ENCODE measurements around the gene TPRN.
A peak's percentile ranks its signal among the peaks of the same experiment; 100 is the strongest.
"Not testable (repeated sequence)": the region's sequence is repeated elsewhere in the genome, so short reads cannot be mapped to it uniquely, and the experiment has no call there.

The TPRN gene

DNA sequence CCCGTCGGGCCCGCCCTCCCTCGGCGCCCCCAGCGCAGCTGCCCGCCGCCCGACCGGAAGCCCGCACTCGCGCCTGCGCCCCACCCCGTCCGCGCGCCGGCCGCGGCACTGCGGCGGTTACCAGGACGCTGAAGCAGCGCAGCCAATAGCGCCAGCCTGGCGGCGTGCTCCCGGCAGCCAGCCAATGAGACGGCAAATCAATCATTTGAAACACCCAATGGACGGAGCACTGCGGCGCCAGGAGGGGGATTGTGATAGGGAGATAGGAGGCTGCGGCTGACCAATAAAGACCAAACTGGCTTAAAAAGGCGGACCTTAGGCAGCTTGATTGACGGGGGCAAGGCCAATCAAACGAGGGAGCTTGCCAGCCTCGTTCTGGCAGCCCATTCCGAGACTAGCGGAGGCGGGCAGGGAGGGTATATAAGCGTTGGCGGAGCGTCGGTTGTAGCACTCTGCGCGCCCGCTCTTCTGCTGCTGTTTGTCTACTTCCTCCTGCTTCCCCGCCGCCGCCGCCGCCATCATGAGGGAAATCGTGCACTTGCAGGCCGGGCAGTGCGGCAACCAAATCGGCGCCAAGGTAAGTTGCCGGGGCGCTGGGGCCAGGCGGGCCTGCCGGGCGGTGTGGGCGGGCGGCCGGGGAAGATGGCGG is 40.4 kb upstream of the TPRN start, which contains the start of gene TUBB4B:
TUBB4B (plus strand) TSS at position 447 of the 649 bp plus-strand sequence; CDS start at position 521, 74 bp downstream.
- peak within 1 kb of the TSS; percentile 83 for H4K91ac ChIP-seq (ENCODE audit: low read length)
- H3K9ac ChIP-seq (ENCODE audit: low read length), result peak within 1 kb of the TSS; percentile 93

DNA sequence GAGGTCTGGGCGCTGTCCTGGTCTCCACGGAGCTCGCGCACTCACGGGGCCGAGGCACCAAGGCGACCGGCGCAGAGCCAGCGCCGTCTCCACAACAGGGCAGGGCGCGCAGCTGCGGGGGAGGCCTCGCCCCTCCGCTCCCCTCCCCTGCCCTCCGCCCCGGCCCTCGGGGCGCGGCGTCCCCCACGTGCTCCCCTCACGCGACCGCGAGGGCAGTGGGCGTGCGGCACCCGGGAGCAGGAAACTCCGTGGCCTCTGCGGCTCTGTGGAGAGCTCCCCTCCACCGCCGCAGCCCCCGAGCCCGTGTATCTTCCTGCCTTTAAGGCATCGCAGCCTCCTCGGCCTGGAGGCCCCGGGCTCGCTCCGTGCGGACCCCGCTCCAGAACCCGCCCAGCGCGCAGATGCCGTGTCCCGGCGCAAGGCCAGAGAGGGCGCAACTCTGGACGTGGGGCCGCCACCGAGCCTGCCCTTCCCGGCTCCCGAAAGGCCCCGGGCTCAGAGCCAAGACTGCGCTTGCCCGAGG is 39.8 kb upstream of the TPRN start:
- peak overlapping the region; percentile 64 for H2BK120ac ChIP-seq (ENCODE audit: low read depth, low read length)
- H2BK15ac ChIP-seq (ENCODE audit: low read depth, poor library complexity, severe bottlenecking), result peak overlapping the region; percentile 87
- H3K36me3 ChIP-seq (ENCODE audit: control insufficient read depth in 1 of 2, insufficient read depth in 2 of 2, low read depth in 1 of 2, low read length in 2 of 2), result peaks cover 24 to 27% of the 10 kb centered on the region in 2 experiments
- peaks cover 0 to 7% of the 10 kb centered on the region in 2 experiments for H3K27me3 ChIP-seq (ENCODE audit: control insufficient read depth in 1 of 2, insufficient read depth in 1 of 2, low read length in 2 of 2)
- H3K18ac ChIP-seq (ENCODE audit: low read depth in 1 of 2, low read length in 2 of 2), result peak overlapping the region; percentile 65 to 100
- WGBS, result under 1% methylated on average over 44 of the region's 58 CpGs
- H2AFZ ChIP-seq (ENCODE audit: low read depth, low read length), result peak overlapping the region; percentile 20
- H3K4me3 ChIP-seq (ENCODE audit: insufficient read depth in 1 of 2, low read depth in 1 of 2, low read length in 2 of 2), result peak overlapping the region; percentile 72 to 79
- peak overlapping the region; percentile 92 to 94 for H3K4ac ChIP-seq (ENCODE audit: low read depth in 1 of 2, low read length in 2 of 2)
- H4K8ac ChIP-seq (ENCODE audit: low read length), result peak overlapping the region; percentile 86
- peak overlapping the region; percentile 86 for H3K27ac ChIP-seq (ENCODE audit: low read length, poor library complexity, severe bottlenecking)
- peak overlapping the region; percentile 83 for H4K91ac ChIP-seq (ENCODE audit: low read length)
- peaks cover 21% of the 10 kb centered on the region for H3K79me1 ChIP-seq (replicated peaks; ENCODE audit: low read length, poor library complexity, severe bottlenecking)
- no peak overlapping the region for H2AK5ac ChIP-seq (ENCODE audit: low read length, severe bottlenecking)
- peak overlapping the region in 1 of 2 experiments; percentile 77 for H3K23ac ChIP-seq (ENCODE audit: low read length in 2 of 2)
- H3K9me3 ChIP-seq (ENCODE audit: control insufficient read depth, low read length), result no peaks in the 10 kb centered on the region
- peak overlapping the region; percentile 94 for H3K4me2 ChIP-seq (ENCODE audit: low read length, poor library complexity, severe bottlenecking)
- peak; percentile 82 for DNase-seq
- H2BK12ac ChIP-seq (ENCODE audit: low read length in 2 of 2), result peak overlapping the region in 1 of 2 experiments; percentile 94
- H2BK5ac ChIP-seq (ENCODE audit: low read depth, low read length, poor library complexity, severe bottlenecking), result peak overlapping the region; percentile 74
- H3K4me1 ChIP-seq (ENCODE audit: control insufficient read depth, insufficient read depth, low read depth, low read length), result peaks cover 59% of the 10 kb centered on the region
- H3K14ac ChIP-seq (ENCODE audit: low read length in 2 of 2), result peak overlapping the region; percentile 83 to 88
- H3K9ac ChIP-seq (ENCODE audit: low read length), result peak overlapping the region; percentile 93

More for the DNA sequence above, 40.4 kb upstream of the TPRN start, which contains the start of gene TUBB4B:
- H3K27ac ChIP-seq (ENCODE audit: low read length, poor library complexity, severe bottlenecking), result peak within 1 kb of the TSS; percentile 86
- H3K18ac ChIP-seq (ENCODE audit: low read depth in 1 of 2, low read length in 2 of 2), result peak within 1 kb of the TSS; percentile 80 to 100
- peaks cover 24 to 27% of the 10 kb centered on the region in 2 experiments for H3K36me3 ChIP-seq (ENCODE audit: control insufficient read depth in 1 of 2, insufficient read depth in 2 of 2, low read depth in 1 of 2, low read length in 2 of 2)
- peak within 1 kb of the TSS; percentile 20 for H2AFZ ChIP-seq (ENCODE audit: low read depth, low read length)
- peak within 1 kb of the TSS in 1 of 2 experiments; percentile 84 for H3K23ac ChIP-seq (ENCODE audit: low read length in 2 of 2)
- peak within 1 kb of the TSS; percentile 94 for H3K4me2 ChIP-seq (ENCODE audit: low read length, poor library complexity, severe bottlenecking)
- no peak within 1 kb of the TSS for H2AK5ac ChIP-seq (ENCODE audit: low read length, severe bottlenecking)
- peak within 1 kb of the TSS; percentile 84 to 85 for H3K4me3 ChIP-seq (ENCODE audit: insufficient read depth in 1 of 2, low read depth in 1 of 2, low read length in 2 of 2)
- peak within 1 kb of the TSS; percentile 86 for H4K8ac ChIP-seq (ENCODE audit: low read length)
- H3K4ac ChIP-seq (ENCODE audit: low read depth in 1 of 2, low read length in 2 of 2), result peak within 1 kb of the TSS; percentile 92 to 94
- H3K9me3 ChIP-seq (ENCODE audit: control insufficient read depth, low read length), result no peaks in the 10 kb centered on the region
- peaks cover 58% of the 10 kb centered on the region for H3K4me1 ChIP-seq (ENCODE audit: control insufficient read depth, insufficient read depth, low read depth, low read length)
- peak within 1 kb of the TSS; percentile 74 for H2BK5ac ChIP-seq (ENCODE audit: low read depth, low read length, poor library complexity, severe bottlenecking)
- under 1% methylated on average over 58 of the region's 67 CpGs for WGBS
- H3K27me3 ChIP-seq (ENCODE audit: control insufficient read depth in 1 of 2, insufficient read depth in 1 of 2, low read length in 2 of 2), result peaks cover 0 to 8% of the 10 kb centered on the region in 2 experiments
- H2BK120ac ChIP-seq (ENCODE audit: low read depth, low read length), result peak within 1 kb of the TSS; percentile 81
- H3K14ac ChIP-seq (ENCODE audit: low read length in 2 of 2), result peak within 1 kb of the TSS; percentile 83 to 88
- peak within 1 kb of the TSS in 1 of 2 experiments; percentile 94 for H2BK12ac ChIP-seq (ENCODE audit: low read length in 2 of 2)
- H3K79me1 ChIP-seq (replicated peaks; ENCODE audit: low read length, poor library complexity, severe bottlenecking), result peaks cover 19% of the 10 kb centered on the region
- H2BK15ac ChIP-seq (ENCODE audit: low read depth, poor library complexity, severe bottlenecking), result peak within 1 kb of the TSS; percentile 87
- DNase-seq, result peak; percentile 100

DNA sequence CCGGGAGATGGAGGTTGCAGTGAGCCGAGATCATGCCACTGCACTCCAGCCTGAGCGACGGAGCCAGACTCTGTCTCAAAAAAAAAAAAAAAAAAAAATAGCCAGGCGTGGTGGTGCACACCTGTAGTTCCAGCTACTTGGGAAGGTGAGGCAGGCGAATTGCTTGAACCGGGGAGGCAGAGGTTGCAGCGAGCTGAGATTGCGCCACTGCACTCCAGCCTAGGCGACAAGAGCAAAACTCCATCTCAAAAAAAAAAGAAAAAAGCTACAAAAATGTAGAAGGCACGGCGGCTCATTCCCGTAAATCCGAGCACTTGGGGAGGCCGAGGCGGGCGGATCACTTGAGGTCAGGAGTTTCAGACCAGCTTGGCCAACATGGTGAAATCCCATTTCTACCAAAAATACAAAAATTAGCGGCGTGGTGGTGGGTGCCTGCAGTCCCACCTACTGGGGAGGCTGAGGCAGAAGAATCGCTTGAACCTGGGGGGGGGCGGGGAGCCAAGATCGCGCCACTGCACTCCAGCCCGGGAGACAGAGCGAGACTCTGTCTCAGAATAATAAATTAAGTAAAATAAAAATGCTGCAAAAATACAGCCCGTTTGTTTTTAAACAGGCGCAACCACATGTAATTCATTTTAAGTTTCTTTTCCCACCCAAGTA is 39.1 kb upstream of the TPRN start:
- WGBS, result 49% methylated on average over 24 of the region's 27 CpGs

More for the DNA sequence above, 39.1 kb upstream of the TPRN start:
- H4K91ac ChIP-seq (ENCODE audit: low read length); H2AFZ ChIP-seq (ENCODE audit: low read depth, low read length); H3K14ac ChIP-seq (ENCODE audit: low read length in 2 of 2); H3K23ac ChIP-seq (ENCODE audit: low read length in 2 of 2); H3K4ac ChIP-seq (ENCODE audit: low read depth in 1 of 2, low read length in 2 of 2); H2BK120ac ChIP-seq (ENCODE audit: low read depth, low read length); H3K9me3 ChIP-seq (ENCODE audit: control insufficient read depth, low read length); H3K18ac ChIP-seq (ENCODE audit: low read depth in 1 of 2, low read length in 2 of 2); H2BK15ac ChIP-seq (ENCODE audit: low read depth, poor library complexity, severe bottlenecking); H2AK5ac ChIP-seq (ENCODE audit: low read length, severe bottlenecking); H4K8ac ChIP-seq (ENCODE audit: low read length); H2BK12ac ChIP-seq (ENCODE audit: low read length in 2 of 2): not testable (repeated sequence)
- Histone ChIP-seq H3K79me1 (replicated peaks; ENCODE audit: low read length, poor library complexity, severe bottlenecking) (peaks cover 21% of the 10 kb centered on the region), H3K27me3 (ENCODE audit: control insufficient read depth in 1 of 2, insufficient read depth in 1 of 2, low read length in 2 of 2) (peaks cover 0 to 11% of the 10 kb centered on the region in 2 experiments), H2BK5ac (ENCODE audit: low read depth, low read length, poor library complexity, severe bottlenecking) (peak overlapping the region; percentile 74), H3K27ac (ENCODE audit: low read length, poor library complexity, severe bottlenecking) (peak overlapping the region; percentile 35), H3K4me3 (ENCODE audit: insufficient read depth in 1 of 2, low read depth in 1 of 2, low read length in 2 of 2) (peak overlapping the region; percentile 72 to 79), H3K36me3 (ENCODE audit: control insufficient read depth in 1 of 2, insufficient read depth in 2 of 2, low read depth in 1 of 2, low read length in 2 of 2) (peaks cover 24 to 25% of the 10 kb centered on the region in 2 experiments), H3K4me1 (ENCODE audit: control insufficient read depth, insufficient read depth, low read depth, low read length) (peaks cover 55% of the 10 kb centered on the region), H3K4me2 (ENCODE audit: low read length, poor library complexity, severe bottlenecking) (peak overlapping the region; percentile 94), H3K9ac (ENCODE audit: low read length) (peak overlapping the region; percentile 93)
- peak; percentile 25 for DNase-seq
